Activated gamma-delta T cell treated with Interleukin-2 at 50 U/mL for 16 hours (primary cell): ENCODE measurements around the gene TMSB10.

Experiments
- DNase-seq: peaks from one replicate; pipeline ENCODE4 v3.0.0-alpha.2; 2020

The TMSB10 gene

DNA sequence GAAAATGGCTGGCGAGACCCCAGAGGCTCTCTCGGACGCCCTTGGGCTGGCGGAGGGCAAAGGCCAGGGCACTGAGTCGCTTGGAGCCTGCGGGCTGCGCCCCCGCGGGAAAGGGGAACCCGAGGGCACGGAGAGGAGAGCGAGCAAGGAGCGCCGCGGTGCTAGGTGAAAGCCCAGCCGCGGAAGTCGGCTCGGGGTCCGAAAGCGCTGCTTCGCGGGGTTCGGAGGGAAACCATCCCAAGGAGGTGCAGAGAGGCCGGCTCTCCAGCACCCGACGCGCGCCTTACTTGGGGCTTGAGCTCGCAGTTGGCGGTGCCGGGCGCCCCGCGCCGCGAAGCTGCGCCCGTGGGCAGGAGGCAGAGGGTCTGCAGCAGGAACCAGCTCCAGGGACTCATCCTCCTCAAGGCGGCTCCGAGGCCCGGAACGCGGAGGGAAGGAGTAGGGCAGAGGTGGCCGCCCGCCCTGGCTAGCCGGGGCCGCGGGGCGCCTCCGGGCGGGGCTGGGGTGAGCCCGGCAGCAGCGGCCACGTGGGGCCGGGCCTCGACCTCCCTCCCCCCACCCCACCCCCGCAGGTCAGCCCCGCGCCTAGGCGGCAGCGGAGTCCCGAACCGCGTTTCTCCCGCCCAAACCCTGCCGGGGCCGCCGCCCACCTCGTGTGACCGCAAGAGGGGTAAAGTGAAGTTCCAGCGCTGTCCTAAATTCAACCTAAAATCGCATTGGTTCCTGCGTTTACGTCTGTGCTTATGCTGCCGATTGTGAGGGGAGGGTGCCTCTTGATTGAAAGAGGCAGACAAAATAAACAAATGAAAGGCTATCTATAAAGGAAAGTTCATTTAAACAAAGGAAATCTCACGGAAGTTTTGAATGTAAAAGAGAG lies 24.6 kb upstream of the TMSB10 start, which contains the start of gene TRABD2A:
TRABD2A (minus strand) TSS at position 440 of the 877 bp plus-strand sequence; CDS start at position 395, 45 bp downstream.
- peak; percentile 36 for DNase-seq

DNA sequence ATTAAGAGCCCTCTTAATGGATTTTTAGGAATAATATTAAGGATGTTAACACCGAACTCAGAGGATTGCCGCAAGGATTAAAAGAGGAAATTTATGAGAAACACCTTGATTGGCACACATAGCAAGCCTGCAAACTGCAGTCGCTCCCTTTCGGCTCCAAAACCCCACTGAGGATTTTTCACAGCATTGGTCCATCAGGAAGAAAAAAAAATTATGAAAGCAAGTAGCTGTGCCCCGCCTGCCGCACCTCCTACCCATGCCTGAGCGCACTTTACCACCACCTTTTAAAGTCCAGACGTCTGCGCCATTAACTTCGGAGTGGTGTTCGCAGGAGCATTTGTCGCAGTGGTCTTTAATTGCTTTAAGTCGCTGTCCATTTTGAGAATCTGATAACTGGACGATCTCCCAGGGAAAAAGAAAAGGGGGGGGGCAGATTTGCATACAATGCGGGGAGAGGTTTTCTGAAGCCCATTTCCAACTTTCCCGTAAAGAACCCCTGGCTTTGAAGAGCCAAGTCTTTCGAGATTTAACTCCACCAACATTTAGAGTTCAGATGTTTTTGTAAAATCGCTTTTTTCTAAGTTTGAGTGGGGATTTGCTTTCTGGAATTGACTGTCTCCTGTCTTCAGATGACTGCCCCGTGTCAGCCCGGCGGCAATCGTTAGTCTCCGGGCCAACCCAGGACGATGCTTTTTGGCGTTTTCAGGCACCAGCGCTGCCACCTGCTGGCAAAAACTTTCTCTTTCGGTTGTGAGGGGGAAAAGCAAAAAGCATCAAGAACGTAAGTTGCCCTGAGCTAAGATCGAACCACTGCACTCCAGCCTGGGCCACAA lies 23.7 kb upstream of the TMSB10 start:
- DNase-seq = peak; percentile 87

DNA sequence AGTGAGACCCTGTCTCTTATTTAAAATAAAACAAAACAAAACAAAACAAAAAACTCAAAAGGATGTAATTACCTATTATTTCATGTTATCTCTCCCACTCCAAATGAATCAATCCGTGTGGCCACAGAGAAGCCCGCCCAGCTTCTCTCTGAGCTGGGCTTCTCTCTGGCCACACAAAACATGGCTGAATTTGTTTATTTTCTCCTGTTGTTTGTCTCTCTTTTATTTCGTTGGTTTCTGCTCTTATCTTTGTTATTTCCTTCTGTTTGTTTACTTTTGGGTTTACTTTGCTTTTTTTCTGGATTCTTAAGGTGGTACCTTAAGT lies 23.1 kb upstream of the TMSB10 start:
- DNase-seq = no peak

DNA sequence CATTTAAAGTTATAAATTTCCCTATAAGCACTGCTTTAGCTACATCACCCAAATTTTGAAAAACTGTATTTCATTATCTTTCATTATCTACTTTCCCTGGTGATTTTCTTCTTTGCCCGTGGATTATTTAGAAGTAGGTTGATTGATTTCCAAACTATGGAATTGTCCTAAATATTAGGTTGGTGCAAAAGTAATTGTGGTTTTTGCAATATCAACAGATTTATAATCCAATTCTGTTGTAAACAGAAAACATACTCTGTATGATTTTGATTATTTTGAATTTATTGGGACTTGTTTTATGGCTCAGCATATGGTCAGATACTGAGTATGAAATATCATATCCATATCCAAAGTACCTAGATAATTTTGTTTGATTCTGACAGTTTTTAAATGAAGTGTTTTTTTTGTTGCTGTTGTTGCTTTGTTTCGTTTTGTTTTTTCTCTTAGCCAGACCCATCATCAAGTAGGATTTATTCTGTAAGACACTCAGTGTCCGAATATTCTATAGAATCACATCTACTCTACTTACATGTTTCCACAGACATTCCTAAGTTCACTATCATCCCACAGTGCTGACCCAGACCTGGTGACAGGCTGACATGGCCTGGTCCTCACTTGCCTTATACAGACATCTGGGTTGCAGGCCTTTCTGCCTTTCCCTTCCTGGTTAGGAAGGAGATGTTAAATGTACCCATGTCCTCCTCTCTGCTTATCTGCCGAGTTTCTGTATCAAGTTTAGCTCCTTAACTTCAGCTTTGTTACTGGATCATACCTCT lies 22.5 kb upstream of the TMSB10 start:
- no peak for DNase-seq

DNA sequence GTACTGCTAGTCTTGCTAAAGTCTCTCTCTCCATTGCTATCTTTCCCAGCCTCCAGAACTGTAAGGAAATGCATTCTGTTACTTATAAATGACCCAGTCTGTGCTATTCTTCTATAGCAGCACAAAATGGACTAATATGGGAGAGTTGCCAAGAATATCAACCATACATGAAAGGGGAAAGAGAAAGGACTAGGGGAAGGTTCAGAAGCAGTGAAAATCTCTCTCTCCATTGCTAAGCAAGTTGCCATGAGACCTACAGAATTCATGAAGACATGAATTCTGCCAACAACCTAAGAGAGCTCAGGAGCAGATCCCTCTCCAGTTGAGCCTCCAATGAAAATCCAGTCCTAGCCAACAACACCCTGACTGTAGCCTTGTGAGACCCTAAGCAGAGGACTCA lies 21.0 kb upstream of the TMSB10 start:
- DNase-seq = no peak

DNA sequence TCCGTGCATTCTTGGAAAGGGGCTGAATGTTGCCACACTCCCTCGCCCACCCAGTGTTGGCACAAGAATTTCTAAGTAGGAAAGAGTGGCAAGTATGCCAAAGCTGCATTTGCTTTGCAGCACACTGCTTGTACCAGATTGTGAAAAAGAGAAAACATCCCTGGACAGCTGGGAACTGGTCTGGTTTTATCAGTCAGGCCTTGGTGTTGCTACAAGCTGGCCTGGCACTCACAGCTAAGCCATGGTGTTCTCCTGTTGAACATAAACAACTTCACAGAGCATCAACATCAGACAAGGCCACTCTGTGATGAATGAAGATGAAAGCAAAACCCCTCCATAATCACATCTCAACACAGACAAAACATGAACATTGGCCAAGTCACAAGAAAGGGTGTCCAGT lies 20.3 kb upstream of the TMSB10 start:
- no peak for DNase-seq

DNA sequence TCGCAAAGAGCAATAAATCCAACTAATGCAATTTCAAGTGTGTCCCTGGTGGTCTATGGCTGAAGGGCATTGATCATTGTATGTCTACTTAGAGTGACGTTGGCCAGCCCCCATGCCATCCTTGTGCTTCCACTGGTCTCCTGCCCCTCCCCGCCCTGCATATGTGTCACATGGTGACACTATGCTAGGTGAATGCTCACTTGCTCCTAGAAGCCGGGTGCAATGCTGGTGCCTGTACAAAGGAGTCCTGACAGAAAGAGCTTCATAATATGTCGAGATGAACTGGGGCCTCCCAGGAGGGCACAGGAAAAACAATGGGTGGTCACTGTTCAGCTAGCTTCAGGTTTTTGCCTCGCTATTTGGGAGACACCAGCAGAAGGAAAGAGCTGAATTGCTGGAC lies 18.7 kb upstream of the TMSB10 start:
- DNase-seq = no peak

DNA sequence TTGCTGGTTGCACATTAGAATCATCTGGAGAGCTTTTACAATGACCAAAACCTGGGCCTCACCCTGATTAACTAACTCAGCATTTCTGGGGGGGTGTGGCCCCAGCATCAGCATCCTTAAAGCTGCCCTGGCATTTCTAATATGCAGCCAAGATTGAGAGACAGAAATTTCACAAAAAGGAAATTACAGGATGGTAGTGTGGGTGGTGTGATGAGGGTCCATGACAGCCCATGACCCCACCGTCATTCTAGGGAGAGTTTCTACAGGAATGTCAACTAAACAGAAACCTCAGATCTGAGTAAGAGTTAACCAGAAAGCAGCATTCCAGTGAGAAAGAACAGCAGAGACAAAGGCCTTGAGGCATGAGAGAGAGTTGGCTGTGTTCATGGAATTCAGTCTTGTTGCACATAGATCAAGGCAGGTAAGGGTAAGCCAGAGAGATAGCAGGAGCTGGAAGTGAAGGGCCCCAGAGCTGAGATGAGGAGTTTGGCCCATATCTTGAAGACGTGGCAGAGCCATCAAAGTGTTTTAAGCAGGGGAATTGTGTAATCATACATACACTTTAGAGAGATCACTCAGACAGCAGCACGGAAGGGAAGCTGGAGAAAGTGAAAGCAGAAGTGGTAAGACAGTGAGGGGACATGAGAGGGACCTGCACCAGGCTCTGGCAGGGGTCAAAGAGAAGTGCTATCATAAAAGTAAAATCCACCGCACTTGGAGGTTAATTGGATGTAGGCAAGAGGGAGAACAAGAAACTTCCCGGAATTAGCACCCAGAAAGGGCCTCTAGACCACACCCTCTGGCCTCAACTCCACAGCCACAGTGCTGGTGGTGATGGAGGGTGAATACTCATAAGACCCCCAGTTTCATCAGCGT lies 16.8 kb upstream of the TMSB10 start:
- DNase-seq = peak; percentile 51

DNA sequence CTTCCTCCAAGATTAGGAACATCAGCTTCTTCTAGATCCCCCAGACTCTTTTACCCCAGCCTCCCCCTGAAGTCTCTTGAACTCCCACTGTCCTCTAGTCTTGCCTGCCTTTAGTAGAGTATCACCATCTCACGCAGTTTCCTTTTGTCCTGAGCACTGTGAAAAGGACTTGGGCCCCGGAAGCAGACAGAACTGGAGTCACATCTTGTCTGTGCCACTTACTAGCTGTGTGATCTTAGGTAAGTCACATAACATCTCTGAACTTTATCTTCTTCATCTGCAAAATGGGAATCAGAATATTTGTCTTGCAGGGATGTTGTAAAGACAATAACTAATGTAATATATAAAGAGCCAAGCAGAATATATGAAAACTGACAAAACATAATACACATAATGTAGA lies 16.1 kb upstream of the TMSB10 start:
- no peak for DNase-seq

DNA sequence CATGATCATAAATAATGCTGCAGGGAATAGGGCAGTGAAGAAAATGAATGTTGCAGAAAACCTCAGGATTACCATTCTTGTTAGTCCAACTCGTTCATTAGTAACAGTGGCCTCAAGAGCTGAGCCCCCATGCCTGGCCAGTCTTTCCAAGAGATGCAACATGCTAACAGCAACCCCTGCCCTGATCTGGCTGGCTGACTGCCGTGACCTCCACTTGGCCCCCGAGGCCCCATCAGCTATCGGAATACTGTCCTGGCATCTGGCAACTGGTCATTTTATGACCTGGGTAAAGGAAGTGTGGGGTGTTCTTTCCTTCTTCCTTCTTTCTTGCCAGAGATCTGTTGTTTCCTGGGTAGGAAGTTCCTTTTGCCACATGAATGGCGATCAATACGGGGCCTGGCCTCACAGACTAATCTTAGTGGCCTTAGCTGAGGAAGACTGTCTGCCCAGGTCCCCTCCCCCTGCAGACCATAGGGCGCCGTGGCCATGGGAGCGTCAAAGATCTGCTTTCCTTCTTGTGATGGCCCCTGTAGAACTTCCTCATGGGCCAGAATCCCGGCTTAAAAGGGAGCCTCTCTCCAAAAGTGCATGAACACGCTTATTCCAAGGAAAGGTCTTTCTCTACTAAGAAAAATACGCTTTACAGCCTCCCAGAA lies 14.0 kb upstream of the TMSB10 start:
- DNase-seq = no peak

DNA sequence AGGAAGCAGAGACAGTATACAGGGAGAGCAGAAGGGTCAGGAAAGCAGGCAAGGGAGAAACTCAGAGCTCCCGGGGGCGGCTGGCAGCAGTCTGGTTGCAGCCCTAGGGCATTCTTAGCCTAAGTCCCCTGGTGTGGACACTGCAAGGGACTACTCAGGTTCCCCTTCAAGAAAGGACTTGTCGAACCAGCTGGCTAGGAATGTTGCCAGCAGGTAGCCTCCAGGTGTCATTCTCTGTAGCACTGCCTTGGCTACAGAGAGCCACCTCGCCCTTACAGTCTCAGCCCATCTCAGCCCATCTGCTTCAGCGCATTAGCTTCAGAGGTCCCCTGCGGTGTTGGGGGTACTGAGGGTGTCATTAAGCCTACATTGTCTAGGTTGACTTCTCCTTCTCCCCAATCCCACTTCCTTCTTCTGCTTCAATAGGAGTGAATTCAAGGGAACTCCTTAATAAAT lies 11.3 kb upstream of the TMSB10 start:
- DNase-seq = no peak

DNA sequence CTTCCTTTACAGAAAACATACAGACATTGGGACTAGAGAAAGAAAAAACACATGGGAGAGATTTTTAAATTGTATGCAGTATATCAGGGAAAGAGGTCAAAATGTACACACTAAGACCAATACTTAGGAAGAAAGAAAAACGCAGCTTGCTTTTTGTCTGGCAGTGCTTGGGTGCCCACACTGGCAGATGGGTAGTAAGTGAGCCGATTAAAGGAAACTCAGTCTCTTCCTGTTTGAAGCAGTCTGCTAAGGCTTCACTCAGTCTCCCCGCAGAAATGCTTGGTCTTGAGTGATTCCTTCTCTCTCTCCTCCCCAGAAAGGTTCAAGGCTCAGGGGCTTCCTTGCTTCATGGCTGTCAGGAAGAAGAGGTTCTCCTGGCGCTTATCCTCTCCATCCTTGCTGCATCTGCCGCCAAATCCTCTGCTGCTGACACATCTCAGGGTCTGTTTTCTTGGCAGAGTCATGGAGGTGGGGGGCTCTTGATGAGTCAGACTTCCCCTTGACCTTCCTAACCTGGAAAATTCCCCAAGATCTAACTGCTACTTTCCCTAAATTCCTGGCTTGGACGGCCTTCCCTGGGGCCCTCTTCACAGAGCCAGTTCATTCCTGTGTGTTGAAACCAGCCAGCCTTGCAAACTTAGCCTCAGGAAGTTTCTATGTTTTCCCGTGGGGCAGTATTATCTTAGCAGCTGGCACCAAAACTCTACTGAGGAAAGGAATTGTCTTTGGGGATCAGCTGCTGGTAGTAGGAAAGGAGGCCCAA lies 10.5 kb upstream of the TMSB10 start:
- no peak for DNase-seq

DNA sequence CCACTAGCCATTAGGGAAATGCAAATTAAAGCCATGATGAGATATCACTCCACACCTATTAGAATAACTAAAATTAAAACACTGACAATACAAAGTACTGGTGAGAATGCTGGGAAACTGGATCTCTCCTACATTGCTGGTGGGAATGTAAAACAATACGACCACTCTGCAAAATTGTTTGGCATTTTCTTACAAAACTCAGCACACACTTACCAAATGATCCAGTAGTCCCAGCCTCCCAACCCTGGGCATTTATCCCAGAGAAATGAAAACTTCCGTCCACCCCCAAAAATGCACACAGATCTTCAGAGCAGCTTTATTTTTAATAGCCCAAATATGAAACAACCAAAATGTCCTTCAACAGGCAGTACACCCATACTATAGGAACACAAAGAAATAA lies 8.9 kb upstream of the TMSB10 start:
- no peak for DNase-seq

DNA sequence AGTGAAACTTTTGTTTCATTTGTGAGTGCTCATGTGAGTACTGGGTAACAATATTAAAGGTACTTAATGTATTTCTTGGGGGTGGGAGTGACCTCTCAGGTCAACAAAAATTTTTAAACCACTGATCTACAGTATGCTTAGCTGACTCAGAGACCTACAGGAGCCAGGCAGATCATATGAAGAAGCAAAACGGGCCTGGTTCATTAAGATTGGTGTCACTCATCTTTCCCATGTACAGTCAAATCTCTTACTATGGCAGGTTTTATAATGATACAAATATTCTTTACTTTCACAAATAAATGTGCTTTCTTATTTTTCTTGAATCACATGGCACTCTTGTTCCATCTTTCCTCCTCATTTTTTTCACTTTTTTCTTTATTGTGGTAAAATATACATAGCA lies 7.7 kb upstream of the TMSB10 start:
- no peak for DNase-seq

DNA sequence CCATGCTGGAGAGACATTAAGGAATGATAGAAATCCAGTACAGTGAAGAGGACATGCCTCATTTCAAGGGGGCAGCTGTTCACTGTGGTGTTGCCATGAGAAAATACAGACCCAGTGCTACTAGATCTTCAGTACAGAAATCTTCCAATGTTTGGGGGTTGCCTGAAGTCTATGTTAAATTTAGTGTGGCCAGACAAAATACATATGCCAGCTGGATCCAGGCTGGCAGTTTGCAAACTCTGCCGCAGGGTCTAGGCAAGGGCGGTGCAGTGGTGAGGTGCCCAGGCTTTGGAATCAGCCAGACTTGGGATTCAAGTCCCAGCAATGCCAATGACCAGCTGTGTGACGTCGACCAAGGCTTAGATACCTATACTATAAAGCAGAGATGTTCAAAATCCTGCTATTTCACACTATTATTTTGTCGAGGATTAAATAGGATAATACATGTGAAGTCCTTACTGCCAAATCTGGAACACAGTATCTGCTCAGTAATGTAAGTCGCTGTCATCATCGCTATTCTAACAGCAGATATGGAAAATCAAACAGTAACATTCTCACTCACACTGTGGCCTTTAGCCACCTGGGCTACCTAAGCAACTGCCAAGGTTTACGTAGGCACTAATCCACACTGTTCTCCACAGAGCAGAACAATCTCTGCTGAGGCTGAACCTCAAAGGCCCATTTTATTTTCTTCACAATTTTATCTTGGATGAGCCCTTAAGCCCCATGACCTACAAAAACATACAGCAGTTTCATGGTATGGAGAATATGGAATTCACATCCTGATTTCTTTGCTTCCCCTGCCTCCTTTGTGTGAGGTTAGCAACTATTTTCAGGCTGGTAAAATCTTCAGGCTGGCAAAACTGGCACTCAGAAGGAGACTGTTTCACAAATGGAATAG lies 5.9 kb upstream of the TMSB10 start:
- DNase-seq = no peak

DNA sequence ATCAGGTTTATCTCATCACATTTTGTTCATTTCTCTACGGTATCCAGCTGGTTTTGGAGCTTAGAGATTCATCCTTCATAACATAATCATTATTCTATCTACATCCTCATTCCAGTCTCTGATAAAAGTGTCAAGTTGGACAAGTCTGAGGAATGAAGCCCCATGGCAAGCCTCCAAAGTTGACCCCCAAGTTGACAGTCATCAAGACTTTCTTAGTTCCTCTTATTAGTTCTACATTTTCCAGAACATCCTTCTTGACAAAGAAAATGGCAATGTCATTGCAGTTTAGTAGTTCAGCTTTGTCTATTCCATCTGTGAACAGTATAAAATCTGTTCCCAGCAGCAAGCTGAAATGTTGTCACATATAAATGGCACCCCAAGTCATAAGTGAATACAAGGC lies 4.5 kb upstream of the TMSB10 start:
- DNase-seq = no peak

DNA sequence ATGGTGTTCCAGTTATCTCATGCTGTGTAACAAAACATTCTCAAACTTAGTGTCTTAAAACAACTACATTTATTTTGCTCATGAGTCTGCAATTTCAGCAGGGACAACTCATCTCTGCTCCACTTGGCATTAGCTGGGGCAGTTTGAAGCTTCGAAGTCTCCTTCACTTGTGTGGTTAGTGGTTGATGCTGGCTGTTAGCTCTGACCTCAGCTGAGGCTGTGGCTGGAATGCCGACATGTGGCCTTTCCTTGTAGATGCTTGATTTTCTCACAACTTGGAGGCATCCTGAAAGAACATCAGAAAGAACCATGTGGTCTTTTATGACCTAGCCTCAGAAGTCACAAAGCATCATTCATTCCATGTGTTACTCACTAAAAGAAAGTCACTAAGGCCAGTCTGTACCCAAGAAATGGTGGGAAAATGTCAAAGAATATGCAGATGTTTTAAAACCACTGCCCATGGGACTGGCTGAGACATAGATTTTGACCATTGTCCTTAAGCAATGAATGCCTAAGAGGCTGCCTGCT lies 3.8 kb upstream of the TMSB10 start:
- no peak for DNase-seq

DNA sequence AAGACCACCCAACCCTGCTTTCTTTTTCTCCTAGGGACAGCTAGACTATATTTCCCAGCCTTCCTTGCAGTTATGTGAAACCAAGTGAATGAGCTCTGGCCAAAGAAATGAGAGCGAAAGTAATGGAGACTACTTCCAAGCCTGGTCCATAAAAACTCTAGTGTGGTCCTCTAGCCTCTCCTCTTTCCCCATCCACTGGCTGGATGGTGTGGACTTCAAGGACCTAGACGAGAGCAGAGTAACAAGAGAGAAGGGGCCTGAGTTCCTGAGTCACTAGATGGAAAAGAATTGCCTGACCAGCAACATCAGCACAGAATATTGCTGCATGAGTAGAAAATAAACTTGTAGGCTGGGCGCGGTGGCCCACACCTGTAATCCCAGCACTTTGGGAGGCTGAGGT lies 2.9 kb upstream of the TMSB10 start:
- DNase-seq = no peak

DNA sequence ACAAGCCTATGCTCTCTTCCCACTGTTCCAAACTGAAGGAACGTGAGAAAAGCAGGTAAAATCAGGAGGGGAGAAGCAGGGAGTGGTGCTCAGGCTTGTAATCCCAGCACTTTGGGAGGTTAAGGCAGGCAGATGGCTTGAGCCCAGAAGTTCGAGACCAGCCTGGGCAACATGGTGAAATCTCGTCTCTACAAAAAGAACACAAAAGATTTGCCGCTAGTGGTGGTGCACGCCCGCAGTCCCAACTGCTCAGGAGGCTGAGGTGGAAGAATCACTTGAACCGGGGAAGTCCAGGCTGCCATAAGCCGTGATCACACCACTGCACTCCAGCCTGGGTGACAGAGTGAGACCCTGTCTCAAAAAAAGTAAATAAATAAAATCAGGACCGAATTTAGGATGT lies 1.3 kb upstream of the TMSB10 start:
- no peak for DNase-seq
